Airway epithelial cell (primary cell): Measurements from ENCODE around the gene C22orf39. TPM values are rescaled to one million over a fixed set of nuclear protein-coding genes. Genes with fewer than 3 reads are reported as not detected.

Experiments
- total RNA-seq: library from RNA; depleted of rRNA; stranded (reverse); fragments of >200 nt; gene quantifications from 2 replicates; pipeline ENCODE4 v1.2.3, GENCODE V29; 2015

Gene C22orf39, protein sequence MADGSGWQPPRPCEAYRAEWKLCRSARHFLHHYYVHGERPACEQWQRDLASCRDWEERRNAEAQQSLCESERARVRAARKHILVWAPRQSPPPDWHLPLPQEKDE
- 27.5 and 30.0 TPM in 2 replicates for total RNA-seq

DNA sequence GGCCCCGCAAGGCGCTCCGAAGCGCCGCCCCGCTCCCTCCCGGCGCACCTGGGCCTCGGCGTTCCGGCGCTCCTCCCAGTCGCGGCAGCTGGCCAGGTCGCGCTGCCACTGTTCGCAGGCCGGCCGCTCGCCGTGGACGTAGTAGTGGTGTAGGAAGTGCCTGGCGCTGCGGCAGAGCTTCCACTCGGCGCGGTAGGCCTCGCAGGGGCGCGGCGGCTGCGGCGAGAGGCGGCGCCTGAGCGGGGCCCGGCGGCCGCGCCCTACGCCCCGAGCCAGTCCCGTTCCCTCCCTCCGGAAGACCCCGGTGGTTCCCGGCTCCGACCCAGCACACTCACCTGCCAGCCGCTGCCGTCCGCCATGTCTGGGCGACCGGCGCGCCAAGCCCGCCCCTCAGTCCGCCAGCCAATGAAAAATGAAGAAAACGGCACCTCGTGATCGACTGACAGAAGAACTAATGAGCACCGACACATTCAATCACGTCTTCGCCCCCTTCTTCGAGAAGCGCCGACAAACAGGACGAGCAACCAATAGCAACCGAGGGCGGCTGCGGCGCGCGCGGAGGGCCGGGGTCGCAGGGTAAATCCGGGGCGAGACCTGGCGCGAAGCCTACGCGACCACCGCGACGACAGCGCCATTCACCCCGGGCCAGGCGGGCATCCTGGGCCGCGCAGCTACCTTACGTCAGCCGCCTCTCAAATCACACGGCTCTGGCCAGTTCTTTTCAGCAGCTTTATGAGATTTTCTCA, at the start of gene C22orf39:
C22orf39 (minus strand) TSS at position 382 of the 746 bp plus-strand sequence; CDS start at position 359, 23 bp downstream.

DNA sequence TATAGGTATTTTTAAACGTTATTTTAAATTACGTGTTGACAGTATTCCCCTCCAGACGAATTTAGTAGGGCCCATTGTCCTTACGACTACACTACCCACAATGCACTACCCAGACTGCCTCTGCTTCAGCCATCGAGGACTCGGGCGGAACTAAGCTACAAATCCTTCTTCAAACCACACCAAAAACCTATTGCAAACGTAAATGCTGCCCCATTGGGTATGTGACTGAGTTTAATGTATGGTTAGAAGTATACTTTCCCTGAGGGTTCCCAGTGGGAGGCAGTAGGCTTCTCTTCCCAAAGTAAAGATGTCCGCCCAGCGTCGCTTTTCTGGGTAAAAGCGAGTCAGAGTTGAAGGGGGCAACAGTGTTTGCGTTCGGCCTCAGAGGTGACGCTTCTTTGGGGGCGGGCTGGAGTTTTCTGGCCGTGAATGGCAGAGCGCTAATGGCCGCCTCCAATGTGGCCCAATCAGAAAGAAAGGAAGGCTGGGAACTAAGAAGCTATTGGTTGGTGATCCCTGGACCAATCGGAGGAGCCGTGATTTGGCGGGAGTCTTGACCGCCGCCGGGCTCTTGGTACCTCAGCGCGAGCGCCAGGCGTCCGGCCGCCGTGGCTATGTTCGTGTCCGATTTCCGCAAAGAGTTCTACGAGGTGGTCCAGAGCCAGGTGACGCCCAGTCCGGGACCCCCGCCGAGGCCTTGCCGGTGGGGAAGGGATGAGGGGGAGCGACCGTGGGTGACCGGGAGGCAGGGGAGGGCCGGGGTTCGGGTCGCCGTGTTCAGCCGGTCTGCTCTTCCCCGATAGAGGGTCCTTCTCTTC, 32.1 kb upstream of the C22orf39 start, which contains the start of gene CDC45:
CDC45 (plus strand) TSS at position 566 of the 818 bp plus-strand sequence; CDS start at position 615, 49 bp downstream.

DNA sequence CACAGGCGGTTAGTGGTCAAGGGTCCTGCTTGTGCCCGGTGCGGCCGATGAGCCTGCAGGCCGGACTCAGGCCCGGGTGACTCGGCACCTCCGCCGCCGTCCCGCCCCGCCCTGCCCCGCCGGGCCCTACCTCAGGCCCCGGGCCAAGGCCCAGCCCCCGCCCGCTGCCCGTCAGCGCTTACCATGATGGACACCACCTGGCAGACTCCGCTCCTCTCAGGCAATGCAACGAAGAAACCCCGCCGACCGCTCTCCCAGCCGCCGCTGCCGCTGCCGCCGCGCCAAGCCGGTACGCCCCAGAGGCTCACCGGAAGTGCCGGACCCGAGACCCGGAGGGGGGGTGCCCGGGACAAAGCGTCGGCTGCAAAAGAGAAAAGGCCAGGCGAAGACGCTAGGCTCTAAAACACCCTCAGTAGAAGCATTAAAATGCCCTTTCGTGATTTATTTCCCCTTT, 31.4 kb upstream of the C22orf39 start, which contains the start of gene UFD1:
UFD1 (minus strand) TSS at position 293 of the 454 bp plus-strand sequence; CDS start at position 185, 108 bp downstream.

DNA sequence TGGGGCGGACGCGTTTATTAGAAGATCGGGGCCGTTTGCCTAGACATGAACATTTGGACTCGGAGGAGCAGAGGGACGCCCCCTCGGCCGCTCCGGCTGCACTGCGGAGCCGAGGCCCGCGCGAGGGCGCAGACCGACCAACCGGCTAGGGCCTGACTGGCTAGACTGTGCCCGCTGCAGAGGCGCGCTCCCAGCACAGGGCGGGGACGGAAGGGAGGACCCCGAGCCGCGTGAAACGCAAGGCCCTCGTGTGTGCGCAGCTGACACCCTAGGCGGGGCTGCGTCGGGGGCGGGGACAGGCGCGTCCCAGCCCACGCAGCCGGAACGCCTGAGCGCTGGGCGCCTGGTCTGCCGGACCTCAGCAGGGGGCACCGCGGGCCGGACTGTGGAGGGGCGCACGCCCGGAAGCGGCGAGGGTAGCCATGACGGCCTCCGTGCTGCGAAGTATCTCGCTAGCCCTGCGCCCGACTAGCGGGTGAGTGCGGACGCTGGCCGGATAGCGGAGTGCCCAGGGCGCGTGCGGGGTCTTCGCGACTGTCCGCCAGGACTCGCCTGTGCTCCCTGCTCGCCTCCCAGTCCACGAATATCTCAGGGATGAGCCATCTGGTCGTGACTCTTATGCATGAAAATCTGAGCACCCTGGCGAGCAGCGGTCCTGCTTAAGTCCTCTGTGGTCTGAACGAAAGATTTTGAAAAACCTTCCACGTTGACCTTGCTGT, 15.2 kb downstream of the C22orf39 start, which contains the start of gene MRPL40:
MRPL40 (plus strand) TSS at position 413 of the 719 bp plus-strand sequence; CDS start at position 423, 10 bp downstream.

DNA sequence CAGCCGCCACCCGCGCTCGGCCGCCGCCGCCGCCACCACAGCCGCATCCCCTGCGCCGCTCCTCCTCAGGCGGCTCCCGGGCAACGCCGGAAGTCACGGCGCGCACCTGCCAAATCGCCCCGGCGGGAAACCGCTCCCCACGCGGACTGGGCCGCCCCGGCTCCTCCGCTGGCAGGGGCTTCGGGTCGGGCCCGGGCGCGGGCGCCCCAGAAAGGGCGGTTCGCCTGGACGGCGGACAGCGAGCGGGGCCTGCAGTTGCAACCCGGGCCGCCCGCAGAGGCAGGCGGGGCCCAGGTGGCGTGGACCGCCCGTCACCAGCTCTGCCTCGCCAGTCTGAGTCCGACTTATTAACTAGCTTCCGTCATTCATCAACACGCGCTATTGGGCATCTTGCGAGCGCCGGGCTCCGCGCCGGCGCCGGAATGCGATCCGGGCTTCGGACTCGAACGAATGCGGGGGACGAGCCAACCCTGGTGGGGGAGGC, 15.8 kb downstream of the C22orf39 start, which contains the start of gene HIRA:
HIRA (minus strand) TSS at position 85 of the 484 bp plus-strand sequence. CDS start 257 bp downstream, outside the sequence.

Other genes starting within 250 kb of the C22orf39 start
- gene CLTCL1, start 156.0 kb downstream of the C22orf39 start, total RNA-seq, result 5.8 and 7.9 TPM in 2 replicates
- gene HIRA, start 16.0 kb downstream of the C22orf39 start, total RNA-seq, result 14.5 and 17.3 TPM in 2 replicates
- 43.2 and 51.1 TPM in 2 replicates for gene MRPL40, start 15.2 kb downstream of the C22orf39 start, total RNA-seq
- 46.3 and 46.5 TPM in 2 replicates for gene UFD1, start 31.5 kb upstream of the C22orf39 start, total RNA-seq
- 20.4 and 28.6 TPM in 2 replicates for gene CDC45, start 32.2 kb upstream of the C22orf39 start, total RNA-seq
- gene CLDN5, start 76.7 kb upstream of the C22orf39 start, total RNA-seq, result 0.14 and 0.37 TPM in 2 replicates